ENCODE measurements around the gene SPNS2.

GRCh38 chr17:4478318-4478830 is 20.3 kb upstream of the SPNS2 start:
- TF ChIP-seq CTCF (IDR thresholded peaks at IDR 0.05) (no peak), POLR2A (IDR thresholded peaks at IDR 0.05) (no peak)

Data from Peyer's patch (tissue), 4 donors.